MM.1S (cell line): Measurements from ENCODE around the gene ST7.

Experiments
- DNase-seq: peaks from one replicate; pipeline ENCODE4 v3.0.0-alpha.2; 2015
- H2AFZ ChIP-seq: fragments of 300-600 bp; sonication (generic); 2 replicates; pipeline ENCODE4 v1.6.0; 2016; ENCODE audit warnings: antibody characterized with exemption, low read length
- H3F3A ChIP-seq: fragments of 300-600 bp; sonication (generic); 2 replicates; pipeline ENCODE4 v1.6.1; 2016; ENCODE audit warnings: mild to moderate bottlenecking, antibody characterized with exemption, low read length, moderate library complexity, mixed read lengths; ENCODE audit not compliant: insufficient read depth
- H3K27ac ChIP-seq: fragments of 300-600 bp; sonication (generic); 2 replicates; pipeline ENCODE4 v1.5.1; 2016; ENCODE audit warnings: mild to moderate bottlenecking, low read length
- H3K27me3 ChIP-seq: fragments of 300-600 bp; sonication (generic); replicated peaks from 2 replicates; pipeline ENCODE4 v1.6.0; 2016; ENCODE audit warnings: low read length; ENCODE audit not compliant: insufficient read depth
- H3K36me3 ChIP-seq: fragments of 300-600 bp; sonication (generic); replicated peaks from 2 replicates; pipeline ENCODE4 v1.6.1; 2016; ENCODE audit warnings: mild to moderate bottlenecking, low read length, mixed read lengths; ENCODE audit not compliant: insufficient read depth
- H3K4me1 ChIP-seq: fragments of 300-600 bp; sonication (generic); 2 replicates; pipeline ENCODE4 v1.6.1; 2016; ENCODE audit warnings: low read length, mixed read lengths
- H3K4me2 ChIP-seq: fragments of 300-600 bp; sonication (generic); 2 replicates; pipeline ENCODE4 v1.6.0; 2016; ENCODE audit warnings: low read depth, low read length
- H3K4me3 ChIP-seq: fragments of 300-600 bp; sonication (generic); 2 replicates; pipeline ENCODE4 v1.5.1; 2016; ENCODE audit warnings: low read length, mixed read lengths
- H3K79me2 ChIP-seq: fragments of 300-600 bp; sonication (generic); 2 replicates; pipeline ENCODE4 v1.6.1; 2016; ENCODE audit warnings: mixed run types, low read length, mixed read lengths
- H3K9ac ChIP-seq: fragments of 300-600 bp; sonication (generic); 2 replicates; pipeline ENCODE4 v1.6.1; 2016; ENCODE audit warnings: low read length, mixed read lengths
- H3K9me2 ChIP-seq: fragments of 300-600 bp; sonication (generic); replicated peaks from 2 replicates; pipeline ENCODE4 v1.6.1; 2016; ENCODE audit warnings: mild to moderate bottlenecking, low read length, mixed read lengths; ENCODE audit not compliant: insufficient read depth
- H3K9me3 ChIP-seq: fragments of 300-600 bp; sonication (generic); replicated peaks from 2 replicates; pipeline ENCODE4 v1.6.1; 2016; ENCODE audit warnings: mild to moderate bottlenecking, low read length, mixed read lengths; ENCODE audit not compliant: insufficient read depth
- H4K20me1 ChIP-seq: fragments of 300-600 bp; sonication (generic); 2 replicates; pipeline ENCODE4 v1.6.1; 2016; ENCODE audit warnings: mild to moderate bottlenecking, low read length, moderate library complexity, mixed read lengths; ENCODE audit not compliant: insufficient read depth
- CTCF ChIP-seq: fragments of 300-600 bp; sonication (generic); IDR thresholded peaks from 2 replicates; pipeline ENCODE4 v1.5.1; 2016; ENCODE audit warnings: antibody characterized with exemption, low read length, mixed read lengths
- EZH2 ChIP-seq: fragments of 300-600 bp; sonication (generic); optimal IDR thresholded peaks from 2 replicates; pipeline ENCODE3; 2017; ENCODE audit warnings: low read depth, mild to moderate bottlenecking, antibody characterized with exemption, low read length, mixed read lengths
- EZH2phosphoT487 ChIP-seq: fragments of 300-600 bp; sonication (generic); IDR thresholded peaks from 2 replicates; pipeline ENCODE4 v1.6.1; 2018; ENCODE audit warnings: antibody characterized with exemption, low read length

Gene ST7

GRCh38 chr7:117019786-117020590, 66.7 kb downstream of the ST7 start:
- H3K9me3 ChIP-seq: no peaks in the 10 kb centered on the region
- H3K9ac ChIP-seq: no peak overlapping the region
- H3K79me2 ChIP-seq: peaks cover 25% of the 10 kb centered on the region
- no peaks in the 10 kb centered on the region for H3K9me2 ChIP-seq
- TF ChIP-seq EZH2phosphoT487 (no peak), EZH2 (no peak), CTCF (no peak)
- H4K20me1 ChIP-seq: no peaks in the 10 kb centered on the region
- no peak for DNase-seq
- H3K27me3 ChIP-seq: no peaks in the 10 kb centered on the region
- no peak overlapping the region for H3K4me3 ChIP-seq
- no peak overlapping the region for H3K4me2 ChIP-seq
- H3F3A ChIP-seq: no peaks in the 10 kb centered on the region
- H2AFZ ChIP-seq: no peak overlapping the region
- no peak overlapping the region for H3K27ac ChIP-seq
- no peaks in the 10 kb centered on the region for H3K36me3 ChIP-seq
- H3K4me1 ChIP-seq: no peaks in the 10 kb centered on the region

- TF ChIP-seq EZH2phosphoT487 (no peak), EZH2 (no peak), CTCF (no peak)
- Histone ChIP-seq H3K9me2 (no peaks in the 10 kb centered on the region), H3K27me3 (no peaks in the 10 kb centered on the region), H3K4me1 (no peaks in the 10 kb centered on the region), H3K27ac (no peak overlapping the region), H3K4me3 (no peak overlapping the region), H3F3A (no peaks in the 10 kb centered on the region), H4K20me1 (no peaks in the 10 kb centered on the region), H3K4me2 (no peak overlapping the region), H2AFZ (no peak overlapping the region), H3K9me3 (no peaks in the 10 kb centered on the region), H3K36me3 (no peaks in the 10 kb centered on the region), H3K9ac (no peak overlapping the region), H3K79me2 (peaks cover 23% of the 10 kb centered on the region)
- DNase-seq: no peak
Measured at GRCh38 chr7:117020591-117020973, 67.3 kb downstream of the ST7 start.

- no peaks in the 10 kb centered on the region for H3K4me1 ChIP-seq
- no peaks in the 10 kb centered on the region for H3K36me3 ChIP-seq
- no peak overlapping the region for H3K4me3 ChIP-seq
- no peaks in the 10 kb centered on the region for H4K20me1 ChIP-seq
- H3K4me2 ChIP-seq: no peak overlapping the region
- peaks cover 21% of the 10 kb centered on the region; the same call in 1 of the 2 replicates for H3K79me2 ChIP-seq
- DNase-seq: no peak
- no peak overlapping the region for H3K27ac ChIP-seq
- H3K9ac ChIP-seq: no peak overlapping the region
- H3F3A ChIP-seq: no peaks in the 10 kb centered on the region
- H3K9me2 ChIP-seq: no peaks in the 10 kb centered on the region
- no peaks in the 10 kb centered on the region for H3K27me3 ChIP-seq
- H3K9me3 ChIP-seq: no peaks in the 10 kb centered on the region
- no peak for TF ChIP-seq EZH2
- H2AFZ ChIP-seq: no peak overlapping the region
Measured at GRCh38 chr7:117021366-117021765, 68.1 kb downstream of the ST7 start.

GRCh38 chr7:117021986-117022385, 68.7 kb downstream of the ST7 start:
- Histone ChIP-seq H3K9me2 (no peaks in the 10 kb centered on the region), H3K9me3 (no peaks in the 10 kb centered on the region), H3K27ac (no peak overlapping the region), H3K27me3 (no peaks in the 10 kb centered on the region), H3K79me2 (peaks cover 26% of the 10 kb centered on the region; the same call in 1 of the 2 replicates), H3F3A (no peaks in the 10 kb centered on the region), H3K4me1 (no peaks in the 10 kb centered on the region), H4K20me1 (no peaks in the 10 kb centered on the region), H2AFZ (no peak overlapping the region), H3K36me3 (no peaks in the 10 kb centered on the region), H3K9ac (no peak overlapping the region), H3K4me2 (no peak overlapping the region), H3K4me3 (no peak overlapping the region)
- DNase-seq: no peak
- TF ChIP-seq CTCF: no peak
- no peak for TF ChIP-seq EZH2
- no peak for TF ChIP-seq EZH2phosphoT487
